GM19328 (cell line): Measurements from ENCODE around the gene IGDCC3.
A peak's percentile ranks its signal among the peaks of the same experiment; 100 is the strongest.

ENCODE experiments used
- ATAC-seq: cut with Tn5 transposase; IDR thresholded peaks from one replicate; pipeline ENCODE4 v1.9.1; 2021; ENCODE audit warnings: mild to moderate bottlenecking, moderate library complexity; ENCODE audit not compliant: unreplicated experiment

Gene IGDCC3

GRCh38 chr15:65377976-65378366, at the start of gene IGDCC3:
IGDCC3 (minus strand) TSS chr15:65378002; CDS start chr15:65377788, 214 bp downstream.
- ATAC-seq = no peak

GRCh38 chr15:65426216-65426853, 48.5 kb upstream of the IGDCC3 start:
- no peak for ATAC-seq

GRCh38 chr15:65424683-65425082, 46.9 kb upstream of the IGDCC3 start:
- ATAC-seq = no peak

GRCh38 chr15:65423976-65424679, 46.3 kb upstream of the IGDCC3 start:
- no peak for ATAC-seq

- ATAC-seq = no peak
Observed at GRCh38 chr15:65423150-65423975, 45.6 kb upstream of the IGDCC3 start.

GRCh38 chr15:65421360-65422215, 43.8 kb upstream of the IGDCC3 start:
- no peak for ATAC-seq

- ATAC-seq = no peak
Observed at GRCh38 chr15:65420975-65421359, 43.2 kb upstream of the IGDCC3 start.

GRCh38 chr15:65418596-65418995, 40.8 kb upstream of the IGDCC3 start:
- no peak for ATAC-seq

- ATAC-seq = no peak
Observed at GRCh38 chr15:65416845-65417416, 39.1 kb upstream of the IGDCC3 start.

GRCh38 chr15:65414841-65415621, 37.2 kb upstream of the IGDCC3 start:
- no peak for ATAC-seq

GRCh38 chr15:65413760-65414144, 36.0 kb upstream of the IGDCC3 start:
- no peak for ATAC-seq

- ATAC-seq = no peak
Observed at GRCh38 chr15:65413051-65413759, 35.4 kb upstream of the IGDCC3 start.

GRCh38 chr15:65412556-65412955, 34.8 kb upstream of the IGDCC3 start:
- no peak for ATAC-seq

GRCh38 chr15:65411465-65412071, 33.8 kb upstream of the IGDCC3 start:
- ATAC-seq = no peak

GRCh38 chr15:65410972-65411371, 33.2 kb upstream of the IGDCC3 start:
- no peak for ATAC-seq

- ATAC-seq = no peak
Observed at GRCh38 chr15:65410036-65410435, 32.2 kb upstream of the IGDCC3 start.

- peak; percentile 49 for ATAC-seq
Observed at GRCh38 chr15:65409036-65409631, 31.3 kb upstream of the IGDCC3 start.

- ATAC-seq = no peak
Observed at GRCh38 chr15:65408324-65409035, 30.7 kb upstream of the IGDCC3 start.
